T-helper 2 cell (primary cell): ENCODE results near the gene TNNI3.
A peak's percentile ranks its signal among the peaks of the same experiment; 100 is the strongest.
"Not testable (repeated sequence)": the region's sequence is repeated elsewhere in the genome, so short reads cannot be mapped to it uniquely, and the experiment has no call there.

Experiments
- DNase-seq, 5 experiments: peaks; one replicate each; pipeline versions ENCODE4 v3.0.0 to v3.0.0-alpha.2; 2012 to 2022
- total RNA-seq, 2 donors: gene quantifications; one replicate each; lab custom pipeline; 2026; lab: John Stamatoyannopoulos, UW

TNNI3 gene
- total RNA-seq = 0 reads per million in 2 donors

DNA sequence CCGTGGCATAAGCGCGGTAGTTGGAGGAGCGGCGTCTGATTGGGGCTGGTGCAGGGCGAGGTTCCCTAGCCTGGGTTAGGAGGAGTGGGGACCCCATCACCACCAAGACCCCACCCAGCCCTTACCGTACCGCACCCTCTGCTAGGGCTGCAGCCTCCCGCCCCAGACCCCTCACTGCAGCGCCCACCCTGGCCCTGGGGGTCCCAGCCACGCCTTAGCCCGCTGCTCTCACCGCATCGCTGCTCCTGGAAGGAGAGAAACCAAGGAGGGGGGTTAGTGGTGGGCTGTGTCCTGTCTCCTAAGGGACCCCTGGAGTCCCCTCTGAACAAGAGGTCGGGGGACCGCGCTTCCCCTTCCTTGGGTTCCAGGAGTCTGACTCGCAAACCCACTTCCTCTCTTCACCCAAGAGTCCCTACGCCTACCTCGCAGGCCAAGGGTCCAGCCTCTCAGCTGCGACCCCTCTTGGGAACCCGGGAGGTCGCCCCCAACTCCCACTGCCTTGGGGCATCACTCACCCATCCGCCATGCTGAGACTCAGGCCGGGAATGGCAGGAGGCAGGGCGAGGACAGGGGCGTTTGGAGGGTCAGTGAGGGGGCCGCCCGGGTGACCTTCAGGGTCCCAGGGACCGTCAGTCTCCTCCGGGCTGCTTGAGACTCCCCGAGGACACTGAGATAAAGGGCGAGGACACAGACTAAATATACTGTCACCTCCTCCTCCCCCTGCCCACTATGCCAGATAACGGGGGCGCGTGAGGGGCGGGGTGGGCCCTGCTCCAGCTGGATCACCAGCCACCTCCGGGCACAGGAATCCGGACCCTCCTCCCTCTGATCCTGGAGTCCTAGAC is at the start of gene TNNI3:
TSS of gene TNNI3 (minus strand) at position 669 of the 845 bp plus-strand sequence. CDS start at position 526, 143 bp downstream.
- no peak for DNase-seq

DNA sequence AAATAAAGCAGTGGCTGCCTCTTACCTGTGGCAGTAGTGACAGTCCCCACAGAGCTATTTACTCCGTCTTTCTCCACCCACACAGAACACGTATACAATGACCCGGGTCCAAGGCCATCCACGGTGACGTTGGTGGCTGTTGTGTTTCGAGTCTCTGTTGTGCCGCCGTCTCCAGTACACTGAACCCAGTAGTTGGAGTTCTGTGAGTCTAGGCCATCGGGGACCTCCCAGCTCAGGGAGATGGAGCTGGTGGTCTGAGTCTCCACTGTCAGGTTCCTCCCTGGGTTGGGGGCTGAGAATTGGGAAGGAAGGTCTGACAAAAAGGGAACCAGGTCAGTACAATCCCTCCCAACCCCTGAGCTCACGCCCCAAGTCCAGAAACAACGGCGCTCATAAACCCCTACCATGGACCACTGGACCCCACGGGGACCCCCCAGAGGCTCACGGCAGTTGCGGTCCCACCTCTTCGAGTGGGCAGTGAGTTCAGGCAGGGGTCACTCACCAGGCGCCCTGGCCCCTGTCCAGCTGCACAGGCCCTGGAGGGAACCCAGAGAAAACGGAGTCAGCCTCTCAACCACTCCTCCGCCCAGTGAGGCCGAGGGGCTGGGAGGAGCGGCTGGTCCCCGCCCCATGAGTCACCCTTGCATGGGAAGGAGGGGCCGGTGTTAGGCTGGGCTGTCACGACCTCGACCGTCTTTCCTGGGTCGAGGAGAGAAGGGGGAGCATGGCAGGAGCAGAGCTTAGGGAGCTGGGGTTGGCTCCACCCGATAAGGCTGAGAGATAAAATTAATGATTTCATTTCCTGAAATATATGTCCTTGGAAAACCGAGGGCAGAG is 49.4 kb upstream of the TNNI3 start:
- DNase-seq = peak in 1 of 5 experiments; percentile 21

DNA sequence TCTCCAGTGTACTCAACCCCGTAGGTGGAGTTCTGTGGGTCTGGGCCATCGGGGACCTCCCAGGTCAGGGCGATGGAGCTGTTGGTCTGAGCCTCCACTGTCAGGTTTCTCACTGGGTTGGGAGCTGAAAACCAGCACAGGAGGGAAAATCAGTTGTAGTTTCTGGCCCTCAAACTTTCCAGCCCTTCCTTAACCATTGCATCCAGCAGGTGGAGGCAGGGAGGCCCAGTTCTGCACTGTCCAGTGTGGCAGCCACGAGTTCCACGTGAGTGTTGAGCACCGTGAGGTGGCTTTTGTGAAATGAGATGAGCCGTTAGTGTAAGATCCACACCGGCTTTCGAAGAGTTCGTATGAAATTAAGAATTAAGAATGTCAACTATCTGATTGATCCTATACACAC is 44.7 kb upstream of the TNNI3 start:
- not testable (repeated sequence) for DNase-seq

DNA sequence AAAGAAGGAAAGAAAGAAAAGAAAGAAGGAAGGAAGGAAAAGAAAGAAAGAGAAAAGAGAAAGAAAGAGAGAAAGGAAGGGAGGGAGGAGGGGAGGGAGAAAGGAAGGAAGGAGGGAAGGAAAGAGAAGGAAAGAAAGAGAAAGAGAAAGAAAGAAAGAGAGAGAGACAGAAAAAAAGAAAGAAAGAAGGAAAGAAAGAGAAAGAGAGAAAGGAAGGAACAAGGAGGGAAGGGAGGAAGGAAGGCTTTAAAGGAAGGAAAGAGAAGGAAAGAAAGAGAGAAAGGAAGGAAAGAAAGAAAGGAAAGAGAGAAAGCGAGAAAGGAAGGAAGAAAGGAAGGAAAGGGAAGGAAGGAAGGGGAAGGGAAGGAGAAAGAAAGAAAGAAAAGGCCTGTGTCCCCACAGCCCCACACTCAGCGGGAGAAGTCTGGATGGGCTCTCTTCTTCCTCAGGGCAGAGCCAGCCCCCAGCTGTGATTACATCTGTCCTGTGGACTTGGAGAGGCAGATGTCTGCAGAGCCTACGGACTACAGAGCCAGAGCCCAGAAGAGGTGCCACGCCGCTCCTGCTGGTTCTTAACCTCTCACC is 42.2 kb upstream of the TNNI3 start:
- no peak for DNase-seq

DNA sequence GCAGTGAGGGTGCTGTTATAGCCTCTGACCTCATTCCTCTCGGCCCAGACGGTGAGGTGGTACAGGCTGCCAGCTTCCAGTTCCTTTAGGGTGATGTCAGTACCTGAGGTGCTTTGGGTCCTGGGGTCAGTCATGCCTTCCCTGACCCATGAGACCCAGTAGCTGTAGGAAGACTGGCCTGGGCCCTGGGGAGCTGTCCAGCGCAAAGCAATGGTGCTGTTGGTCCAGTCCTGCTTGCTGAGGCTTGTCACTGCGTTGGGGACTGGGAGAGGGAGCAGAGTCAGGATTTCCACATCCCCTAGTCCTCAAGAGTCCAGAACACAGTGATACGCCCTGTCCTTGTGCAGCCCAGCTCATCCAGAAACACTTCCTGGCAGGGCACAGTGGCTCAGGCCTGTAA is 41.1 kb upstream of the TNNI3 start:
- DNase-seq = no peak

DNA sequence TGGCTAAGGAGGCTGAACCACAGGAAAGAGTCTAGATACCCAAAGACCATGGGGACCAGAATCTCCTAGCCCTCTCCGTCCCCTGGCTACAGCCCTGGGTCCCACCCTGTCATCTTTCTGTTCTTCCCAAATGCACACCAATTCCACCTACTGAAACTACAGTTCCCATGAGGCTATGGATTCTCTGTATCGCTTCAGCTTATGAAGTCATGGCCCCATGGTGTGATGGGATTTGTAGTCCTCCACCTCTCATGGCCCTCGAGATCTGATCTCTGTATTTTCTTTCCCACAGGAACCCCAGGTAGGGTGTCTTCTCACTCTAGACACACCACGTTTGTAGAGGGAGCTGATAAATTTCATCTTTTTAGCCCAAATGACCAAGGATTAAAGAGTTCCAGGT is 40.0 kb upstream of the TNNI3 start:
- peak in 1 of 5 experiments; percentile 18 for DNase-seq

DNA sequence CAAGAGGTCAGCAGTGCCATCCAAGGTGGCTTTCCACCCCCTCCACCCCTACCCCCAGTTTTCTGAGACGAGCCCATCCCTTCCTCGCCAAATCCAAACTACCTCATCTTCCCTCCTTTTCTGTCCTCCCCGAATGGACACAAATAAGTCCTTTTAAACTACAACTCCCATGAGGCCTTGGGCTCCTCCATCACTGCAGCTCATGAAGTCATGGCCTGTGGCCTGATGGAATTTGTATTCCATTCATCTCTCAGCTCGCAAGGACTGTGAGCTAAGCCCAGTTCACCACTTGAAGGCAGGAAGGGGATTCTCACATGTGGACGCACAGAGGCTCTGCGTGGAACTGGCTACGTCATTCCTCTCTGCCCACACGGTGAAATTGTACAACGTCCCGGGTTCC is 39.3 kb upstream of the TNNI3 start:
- no peak for DNase-seq

DNA sequence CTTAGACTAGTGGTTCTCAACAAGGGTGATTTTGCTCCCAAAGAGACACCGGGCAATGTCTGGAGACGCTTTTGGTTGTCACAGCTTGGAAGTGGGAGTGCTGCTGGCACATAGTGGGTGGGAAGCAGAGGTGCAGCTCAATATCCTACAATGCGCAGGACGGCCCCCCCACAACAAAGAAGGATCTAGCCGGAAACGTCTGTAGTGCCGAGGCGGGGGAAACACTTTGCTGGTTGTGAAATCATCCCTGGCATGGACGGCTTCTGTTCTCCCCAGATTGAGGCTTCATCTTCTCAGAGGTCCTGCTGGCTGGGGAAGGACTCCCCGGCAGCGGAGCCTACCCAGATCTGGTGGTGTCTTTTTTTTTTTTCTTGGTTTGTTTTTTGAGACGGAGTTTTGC is 35.9 kb upstream of the TNNI3 start:
- DNase-seq = no peak

DNA sequence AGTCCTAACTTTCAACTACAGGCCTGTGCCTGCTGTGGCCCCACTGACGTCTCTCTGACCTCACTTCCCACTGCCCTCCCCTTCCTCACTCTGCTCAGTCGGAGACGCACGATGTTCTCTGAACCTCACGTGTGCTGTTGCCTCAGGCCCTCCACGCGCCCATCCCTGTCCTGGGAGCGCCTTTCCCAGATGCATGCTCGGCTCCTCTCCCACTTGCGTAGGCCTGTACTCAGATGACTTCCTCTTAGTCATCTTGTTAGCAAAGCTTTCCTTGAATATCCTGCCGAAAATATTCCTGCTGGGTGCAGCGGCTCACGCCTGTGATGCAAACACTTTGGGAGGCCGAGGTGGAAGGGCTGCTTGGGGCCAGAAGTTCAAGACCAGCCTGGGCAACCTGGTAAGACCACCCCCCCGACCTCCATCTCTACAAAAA is 31.9 kb upstream of the TNNI3 start:
- DNase-seq = no peak

DNA sequence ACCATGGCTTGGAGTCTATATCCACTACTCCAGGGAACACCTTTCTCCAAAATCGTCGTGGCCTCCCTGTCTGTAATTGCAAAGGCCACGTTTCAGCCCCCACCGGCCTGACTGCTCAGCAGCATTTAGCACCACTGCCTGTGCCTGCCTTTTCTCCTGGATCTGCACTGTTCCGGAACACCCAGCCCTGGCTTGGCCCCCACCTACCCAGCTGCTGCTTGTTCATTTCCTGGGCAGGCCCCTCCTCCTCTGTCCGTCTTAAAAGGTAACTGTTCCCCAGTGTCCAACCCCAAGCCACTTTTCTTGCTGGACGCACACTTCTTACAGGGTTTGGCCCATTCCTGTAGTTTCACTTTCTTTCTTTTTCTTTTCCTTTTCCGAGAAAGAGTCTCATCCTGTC is 31.1 kb upstream of the TNNI3 start:
- no peak for DNase-seq

DNA sequence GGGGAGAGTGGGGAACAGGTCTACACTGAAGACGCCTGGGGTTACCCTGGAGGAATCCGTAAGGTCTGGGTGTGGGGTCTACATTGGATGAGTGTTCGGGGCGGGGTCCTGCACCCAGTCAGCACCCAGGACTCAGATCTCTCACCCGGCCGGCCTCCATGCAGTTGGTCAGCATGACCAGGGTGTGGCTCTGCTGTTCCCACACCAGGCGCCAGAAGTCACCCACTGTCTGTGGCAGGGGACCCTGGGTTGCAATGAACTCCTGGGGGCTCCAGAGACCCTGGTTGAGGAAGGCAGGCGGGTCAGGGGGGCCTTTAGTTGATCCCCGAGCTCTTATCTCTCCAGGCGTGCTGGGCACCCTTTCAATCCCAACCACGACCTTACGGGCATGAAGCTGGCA is 28.5 kb upstream of the TNNI3 start:
- no peak for DNase-seq

DNA sequence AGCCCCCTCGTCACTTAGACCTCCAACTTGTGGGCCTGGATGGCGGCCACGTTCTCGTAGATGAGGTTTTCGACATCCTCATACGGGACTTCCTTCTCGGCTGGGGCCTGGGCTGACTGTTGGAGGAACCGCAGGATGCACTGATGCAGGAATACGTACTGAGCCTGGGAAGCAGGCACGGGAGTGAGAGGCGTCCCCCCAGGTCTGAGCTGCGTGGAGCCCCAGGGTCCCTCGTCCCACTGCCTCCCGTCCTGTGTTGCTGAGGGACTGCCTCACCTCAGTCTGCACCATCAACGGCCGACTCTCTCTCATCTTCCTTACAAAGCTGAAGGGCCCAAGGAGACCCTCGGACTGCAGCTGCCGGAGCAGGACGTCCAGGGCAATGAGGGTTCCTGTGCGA is 24.2 kb upstream of the TNNI3 start:
- DNase-seq = no peak

DNA sequence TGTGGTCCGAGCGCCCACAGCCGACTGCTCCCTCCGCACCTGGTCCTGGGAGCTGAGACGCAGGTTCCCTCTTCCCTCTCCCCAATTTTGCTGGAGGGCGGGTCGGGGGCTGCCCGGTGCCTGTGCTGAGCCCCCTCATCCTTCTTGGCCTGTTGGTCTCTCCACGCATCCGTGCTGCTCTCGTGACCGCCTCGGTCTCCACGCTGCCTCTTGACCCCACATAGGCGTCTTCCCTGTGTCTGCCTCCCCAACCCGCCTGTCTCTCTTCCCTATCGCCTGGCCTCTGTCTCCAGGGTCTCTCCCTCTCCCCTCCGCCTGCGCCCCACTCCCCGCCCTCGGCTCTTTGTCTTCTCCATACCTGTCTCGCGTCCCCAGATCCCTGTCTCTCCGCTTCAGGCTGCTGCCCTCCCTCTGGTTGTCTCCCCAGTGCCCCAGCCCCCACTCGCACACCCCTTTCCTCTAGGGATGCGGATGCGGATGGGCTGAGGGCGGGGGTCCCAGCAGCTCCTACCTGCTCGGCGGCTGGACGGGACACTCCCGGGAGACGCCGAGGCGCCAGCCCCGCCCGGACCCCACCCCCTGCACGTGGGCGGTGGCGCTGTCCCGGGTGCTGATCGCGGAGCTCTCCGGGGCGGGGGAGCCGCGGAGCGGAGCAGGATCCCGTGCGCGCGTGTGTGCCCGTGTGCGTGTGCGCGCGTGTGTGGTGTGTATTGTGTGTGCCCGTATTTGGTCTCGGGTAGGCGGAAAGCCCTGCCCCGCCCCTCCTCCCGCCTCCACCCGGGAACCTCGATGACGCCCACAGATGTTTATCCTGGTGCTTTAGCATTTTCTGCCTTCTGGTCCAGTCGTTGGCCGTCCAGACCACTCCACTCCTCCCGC is 22.3 kb upstream of the TNNI3 start, which contains the start of gene SYT5:
TSS of gene SYT5 (minus strand) at position 684 of the 879 bp plus-strand sequence. CDS start 1,248 bp downstream, outside the sequence.
- peak; percentile 26 to 54 (median 47) for DNase-seq

DNA sequence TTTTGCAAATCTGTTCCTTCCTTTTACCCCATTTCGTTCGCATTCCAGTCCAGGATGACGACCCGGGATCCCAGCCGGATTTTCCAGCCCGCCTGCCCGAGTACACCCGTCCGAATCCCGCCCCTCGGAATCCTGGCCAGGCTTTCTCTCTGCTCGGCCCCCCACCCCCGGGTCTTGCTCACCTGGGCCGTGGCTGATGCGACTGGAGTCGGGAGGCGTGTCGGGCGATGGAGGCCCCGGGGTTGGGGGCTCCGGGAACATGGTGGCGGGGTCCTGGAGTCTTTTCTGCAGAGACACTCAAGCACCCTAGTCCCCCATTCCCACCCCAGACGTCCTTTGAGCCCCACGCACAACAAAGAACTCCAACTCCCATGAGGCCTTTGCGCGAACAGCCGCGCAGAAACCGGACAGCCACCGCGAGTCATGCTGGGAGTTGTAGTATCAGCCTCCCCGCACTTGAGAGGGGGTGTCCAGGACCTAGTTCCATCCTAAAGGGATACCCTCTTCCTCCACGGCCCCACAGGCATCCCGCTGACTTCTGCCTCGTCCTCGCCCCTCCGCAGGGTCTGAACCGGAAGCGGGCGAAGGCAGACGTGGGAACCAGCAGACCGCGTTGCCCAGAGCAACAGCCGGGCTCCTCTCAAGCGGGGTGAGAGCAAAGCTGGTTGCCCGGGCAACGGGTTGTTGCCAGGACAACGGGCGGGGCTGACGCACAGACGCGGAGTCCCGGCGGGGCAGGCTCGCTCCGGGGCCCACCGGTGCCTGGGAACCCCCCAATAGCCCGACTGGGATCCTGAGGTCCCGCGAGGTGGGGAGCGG is 21.5 kb upstream of the TNNI3 start:
- peak; percentile 85 to 95 (median 93) for DNase-seq

DNA sequence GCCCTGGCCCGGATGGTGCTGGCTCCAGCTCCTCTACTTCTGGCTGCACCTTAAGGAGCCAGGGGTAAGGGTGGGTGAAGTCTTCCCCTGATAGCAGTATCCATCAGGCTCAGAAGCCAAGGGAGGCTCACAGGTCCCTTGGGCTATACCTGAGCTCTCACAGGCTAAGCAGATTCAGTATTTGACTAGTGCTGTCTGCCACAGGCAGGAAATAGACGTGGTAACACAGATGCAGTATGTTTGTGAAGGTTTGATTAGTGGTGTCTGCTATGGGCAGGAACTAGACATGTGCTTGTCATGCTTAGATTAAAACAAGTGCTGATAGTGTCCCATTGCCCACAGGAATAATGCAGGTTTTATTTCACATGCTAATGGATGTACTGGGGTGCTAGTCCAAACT is 18.5 kb upstream of the TNNI3 start:
- DNase-seq = peak in 1 of 5 experiments; percentile 49

DNA sequence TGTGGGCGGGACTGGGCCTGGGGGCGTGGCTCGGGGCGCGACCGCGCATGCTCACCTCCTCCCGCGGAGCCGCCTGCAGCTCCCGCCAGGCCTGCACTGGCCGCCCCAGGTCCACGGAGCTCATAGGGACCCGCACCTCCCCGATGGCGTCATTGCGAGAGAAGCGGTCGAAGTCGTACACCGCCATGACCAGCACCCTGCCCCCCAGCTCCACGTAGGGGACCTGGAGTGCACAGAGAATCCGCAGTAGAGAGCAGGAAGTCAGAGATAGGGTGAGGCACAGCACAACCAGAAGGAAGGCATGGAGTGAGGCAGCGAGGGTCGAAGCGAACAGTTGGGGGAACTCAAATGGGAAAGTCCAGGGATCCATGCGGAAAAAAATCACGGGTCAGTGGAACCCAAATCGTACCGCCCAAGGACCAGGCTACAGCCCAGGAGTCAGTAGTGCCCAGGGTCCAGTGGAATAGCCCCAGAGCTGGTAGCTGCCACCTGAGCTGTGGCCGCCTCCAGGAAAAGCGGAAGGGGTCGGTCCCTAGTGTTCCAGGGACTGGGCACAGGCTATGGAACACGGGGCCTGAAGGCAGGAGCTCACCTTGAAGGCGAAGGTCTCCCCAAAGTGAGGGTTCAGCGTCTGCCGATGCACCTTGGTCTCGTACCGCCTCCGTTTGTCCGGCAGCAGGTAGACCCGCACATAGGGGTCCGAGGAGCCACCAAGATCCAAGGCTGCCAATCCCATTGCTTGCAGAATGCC is 17.8 kb upstream of the TNNI3 start:
- no peak for DNase-seq

DNA sequence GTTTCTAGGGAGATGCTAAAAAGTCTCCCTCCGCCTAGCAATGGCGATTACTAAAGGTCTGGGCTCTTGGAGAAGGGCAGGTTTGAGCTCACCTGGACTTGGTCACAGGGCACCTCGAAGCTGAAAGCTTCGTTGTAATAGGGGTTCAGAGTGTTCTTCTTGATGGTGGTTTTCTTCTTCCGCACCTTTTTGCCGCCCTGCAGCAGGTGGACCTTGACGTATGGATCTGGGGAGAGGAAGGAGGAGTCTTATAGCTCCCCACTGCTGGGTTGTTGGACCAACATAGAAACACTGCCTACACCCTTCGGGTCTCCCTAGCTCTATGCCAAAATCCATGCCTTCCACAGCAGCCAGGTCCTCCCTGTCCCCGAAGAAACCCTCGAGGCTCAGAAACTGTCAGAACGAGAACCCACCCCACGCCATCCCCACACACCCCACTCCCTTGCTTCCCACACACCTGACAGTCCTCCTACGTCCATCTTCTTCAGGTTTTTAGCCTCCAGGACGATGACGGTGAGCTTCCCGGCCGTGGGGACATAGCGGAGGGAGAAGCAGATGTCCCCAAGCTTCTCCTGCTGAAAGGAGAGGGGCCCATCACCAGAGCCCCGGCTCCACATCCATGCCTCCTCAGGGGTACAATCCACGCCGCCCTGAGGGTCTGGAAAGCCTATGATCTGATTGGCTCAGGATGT is 17.0 kb upstream of the TNNI3 start:
- no peak for DNase-seq

DNA sequence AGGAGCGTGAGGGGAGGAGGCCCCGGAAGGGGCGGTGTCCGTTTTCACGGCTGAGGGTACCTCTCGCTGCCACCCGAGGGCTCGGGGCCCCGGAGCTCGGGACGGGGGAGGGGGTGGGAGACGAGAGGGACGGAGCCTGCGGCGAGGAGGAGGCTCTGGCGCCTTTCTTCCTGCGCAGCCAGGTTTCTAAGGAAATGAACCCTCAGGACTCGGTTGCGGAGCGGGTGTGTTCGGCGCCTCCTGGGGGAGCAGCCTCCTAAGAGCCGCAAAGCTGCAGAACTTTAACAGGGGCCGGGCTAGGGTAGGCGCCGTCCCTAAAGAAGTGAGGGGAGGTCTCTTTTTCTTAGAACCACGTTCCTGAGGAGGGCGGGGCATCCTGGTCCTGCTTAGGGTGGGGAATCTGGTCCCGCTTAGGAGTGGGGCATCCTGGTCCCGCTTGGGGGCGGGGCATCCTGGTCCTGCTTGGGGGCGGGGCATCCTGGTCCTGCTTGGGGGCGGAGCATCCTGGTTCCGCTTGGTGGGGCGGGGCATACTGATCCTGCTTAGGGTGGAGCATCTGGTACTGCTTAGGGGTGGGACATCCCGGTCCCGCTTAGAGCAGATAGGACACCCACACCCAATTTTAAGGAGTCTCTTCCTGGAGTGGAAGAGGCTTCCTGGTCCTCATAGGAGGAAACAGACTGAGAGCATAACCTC is 16.3 kb upstream of the TNNI3 start:
- no peak for DNase-seq

DNA sequence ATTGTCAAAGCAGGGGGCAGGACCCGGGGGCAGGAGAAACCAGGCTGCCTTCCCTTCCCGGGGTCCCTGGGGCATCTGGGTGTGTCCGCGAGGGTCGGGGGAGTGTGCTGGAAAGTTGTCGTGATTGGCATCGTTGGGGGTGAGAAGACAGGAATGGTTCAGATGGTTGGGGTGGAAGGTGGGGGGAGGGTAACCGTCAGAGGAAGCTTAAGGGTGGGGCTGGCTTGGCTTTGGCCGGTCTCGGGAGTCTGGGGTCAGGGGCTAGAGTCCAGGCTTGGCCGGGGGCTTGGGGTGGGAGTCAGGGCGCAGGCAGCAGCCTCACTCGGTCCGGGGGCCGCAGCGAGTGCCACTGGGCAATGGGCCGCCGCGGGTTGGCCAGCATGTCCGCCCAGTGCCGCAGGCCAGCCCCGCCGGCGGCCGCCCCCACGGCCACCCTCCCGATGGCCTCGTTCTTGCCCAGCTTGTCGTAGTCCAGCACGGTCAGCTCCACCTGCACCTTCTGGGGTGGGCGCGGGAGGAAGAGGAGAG is 15.7 kb upstream of the TNNI3 start:
- DNase-seq = no peak
